PC-3 (cell line): Measurements from ENCODE around the gene PKNOX1.

ENCODE experiments used
- EZH2 ChIP-seq: fragments of 300-600 bp; sonication (generic); IDR thresholded peaks from one replicate; pipeline ENCODE4 v1.6.1; 2017; ENCODE audit warnings: antibody characterized with exemption, mild to moderate bottlenecking, low read length; ENCODE audit not compliant: unreplicated experiment
- EZH2phosphoT487 ChIP-seq: fragments of 300-600 bp; sonication (generic); IDR thresholded peaks from 2 replicates; pipeline ENCODE4 v1.6.1; 2018; ENCODE audit warnings: mild to moderate bottlenecking, antibody characterized with exemption, low read length, borderline replicate concordance
- TF ChIP-seq, protein P1 (sequence below): fragments of 300-600 bp; sonication (generic); conservative IDR thresholded peaks from 2 replicates; pipeline ENCODE4 v1.5.1; 2017; ENCODE audit warnings: antibody characterized with exemption, low read depth, mild to moderate bottlenecking, low read length

DNA sequence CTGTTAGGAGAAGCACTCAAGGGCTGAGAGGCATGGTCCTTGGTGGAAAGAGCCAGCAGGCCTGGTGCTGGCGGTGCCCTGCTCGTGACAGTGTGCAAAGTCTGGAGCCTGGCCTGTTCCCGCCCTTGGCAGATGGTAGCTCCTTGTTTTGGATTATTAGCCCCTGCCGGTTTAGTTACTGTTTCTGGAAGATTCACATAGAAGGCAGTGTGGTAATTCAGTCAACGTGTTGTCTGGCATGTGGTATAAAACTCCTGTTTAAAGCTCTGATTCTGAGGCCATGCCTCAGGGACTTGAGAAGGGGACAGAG lies 6.8 kb downstream of the PKNOX1 start:
- TF ChIP-seq, protein P1, sequence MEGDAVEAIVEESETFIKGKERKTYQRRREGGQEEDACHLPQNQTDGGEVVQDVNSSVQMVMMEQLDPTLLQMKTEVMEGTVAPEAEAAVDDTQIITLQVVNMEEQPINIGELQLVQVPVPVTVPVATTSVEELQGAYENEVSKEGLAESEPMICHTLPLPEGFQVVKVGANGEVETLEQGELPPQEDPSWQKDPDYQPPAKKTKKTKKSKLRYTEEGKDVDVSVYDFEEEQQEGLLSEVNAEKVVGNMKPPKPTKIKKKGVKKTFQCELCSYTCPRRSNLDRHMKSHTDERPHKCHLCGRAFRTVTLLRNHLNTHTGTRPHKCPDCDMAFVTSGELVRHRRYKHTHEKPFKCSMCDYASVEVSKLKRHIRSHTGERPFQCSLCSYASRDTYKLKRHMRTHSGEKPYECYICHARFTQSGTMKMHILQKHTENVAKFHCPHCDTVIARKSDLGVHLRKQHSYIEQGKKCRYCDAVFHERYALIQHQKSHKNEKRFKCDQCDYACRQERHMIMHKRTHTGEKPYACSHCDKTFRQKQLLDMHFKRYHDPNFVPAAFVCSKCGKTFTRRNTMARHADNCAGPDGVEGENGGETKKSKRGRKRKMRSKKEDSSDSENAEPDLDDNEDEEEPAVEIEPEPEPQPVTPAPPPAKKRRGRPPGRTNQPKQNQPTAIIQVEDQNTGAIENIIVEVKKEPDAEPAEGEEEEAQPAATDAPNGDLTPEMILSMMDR, result no peak
- TF ChIP-seq EZH2 (no peak), EZH2phosphoT487 (no peak)
